Femur (tissue), 1 donor: ENCODE measurements around the gene LGI1.
"Not testable (repeated sequence)": the region's sequence is repeated elsewhere in the genome, so short reads cannot be mapped to it uniquely, and the experiment has no call there.

Experiments
- DNase-seq: peaks from one replicate; pipeline ENCODE4 v3.0.0-alpha.2; 2017

LGI1 gene

GRCh38 chr10:93807371-93807770, 49.6 kb downstream of the LGI1 start:
- no peak for DNase-seq

DNA sequence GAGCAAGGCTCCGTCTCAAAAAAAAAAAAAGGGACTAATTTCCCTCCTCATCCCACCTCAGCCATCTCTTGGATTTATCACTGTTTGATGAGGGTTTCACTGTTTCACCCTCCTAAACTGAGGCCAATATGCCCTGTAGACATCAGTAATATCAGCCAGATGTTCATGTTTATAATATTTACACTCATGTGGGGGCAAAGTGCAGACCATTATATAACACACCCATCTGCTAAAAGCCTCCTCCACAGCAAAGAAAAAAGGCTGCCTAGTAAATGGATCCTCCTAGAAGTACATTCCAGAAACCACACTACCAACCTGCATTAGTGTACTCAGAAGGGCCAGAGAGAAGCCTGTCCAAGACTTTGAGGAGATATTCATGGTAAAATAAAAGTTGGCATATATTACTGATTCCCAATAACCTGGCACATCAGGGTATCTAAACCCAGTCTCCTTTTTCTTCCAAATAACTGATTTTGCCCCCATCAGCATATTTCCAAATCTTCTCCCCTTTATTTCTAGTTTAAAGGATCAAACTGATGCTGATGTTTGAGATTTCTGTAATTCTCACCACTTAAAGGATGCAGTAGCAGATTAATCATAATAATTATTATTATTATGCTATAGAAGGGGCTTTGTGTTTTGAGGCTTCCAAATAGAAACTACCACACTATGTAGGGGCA, 55.1 kb downstream of the LGI1 start:
- no peak for DNase-seq

GRCh38 chr10:93813507-93814465, 56.0 kb downstream of the LGI1 start:
- DNase-seq = peak; percentile 52

DNA sequence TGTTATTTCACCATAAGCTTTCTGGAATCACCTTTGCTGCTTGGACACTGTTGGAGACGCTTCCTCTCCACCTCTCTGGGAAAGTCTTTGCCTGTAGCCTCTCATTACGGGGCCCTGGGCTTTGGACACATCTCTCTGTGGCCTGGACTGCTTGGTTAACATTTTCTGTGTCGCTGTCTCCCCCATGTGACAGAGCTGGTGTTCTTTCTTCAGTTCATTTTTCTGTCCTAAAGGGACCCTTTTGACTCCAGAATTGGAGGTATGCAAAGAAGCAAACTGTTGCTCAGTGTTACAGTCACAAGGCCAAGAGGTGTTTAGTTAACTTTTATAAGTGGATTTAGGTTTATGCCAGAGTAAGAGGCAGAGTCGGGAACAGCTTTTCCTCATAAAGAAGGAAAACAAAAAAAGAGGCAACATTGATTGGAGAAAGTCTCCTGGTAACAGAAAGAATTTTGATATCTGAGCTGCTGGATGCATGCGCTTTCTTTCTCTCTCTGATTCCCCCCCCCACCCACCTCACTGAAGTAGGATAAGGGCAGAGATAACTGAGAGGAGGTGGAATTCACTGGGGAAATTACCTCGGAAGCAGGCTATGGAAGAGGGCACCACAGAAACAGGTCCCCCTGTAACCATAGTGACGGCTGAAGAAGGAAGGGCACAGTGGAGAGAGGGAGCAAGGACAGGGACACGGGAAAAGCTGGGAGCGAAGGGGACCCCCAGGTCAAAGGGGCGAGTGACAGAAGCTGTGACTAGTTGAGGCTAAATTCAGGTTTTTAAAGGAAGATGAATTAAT, 57.8 kb downstream of the LGI1 start:
- DNase-seq = peak; percentile 47

- peak; percentile 78 for DNase-seq
Measured at GRCh38 chr10:93816123-93816747, 58.5 kb downstream of the LGI1 start.

DNA sequence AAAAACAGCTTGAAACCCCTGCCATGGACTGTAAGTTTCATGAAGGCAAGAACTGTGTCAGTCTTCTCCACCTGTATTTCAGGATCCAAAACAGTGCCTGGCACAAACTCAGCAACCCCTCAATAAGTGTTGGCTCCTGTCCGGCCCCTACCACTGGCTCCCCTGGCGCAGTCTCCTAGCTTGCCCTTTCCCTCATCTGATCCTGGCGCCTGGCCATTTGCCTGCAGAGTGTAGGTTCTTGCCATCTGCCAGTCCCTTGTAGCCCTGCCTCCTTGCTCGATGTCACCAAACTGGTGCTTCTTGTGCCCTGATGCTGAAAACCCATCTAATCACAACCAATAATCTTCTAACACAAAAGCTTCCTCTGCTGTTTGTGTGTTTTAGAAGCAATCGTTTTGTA, 60.4 kb downstream of the LGI1 start:
- no peak for DNase-seq

DNA sequence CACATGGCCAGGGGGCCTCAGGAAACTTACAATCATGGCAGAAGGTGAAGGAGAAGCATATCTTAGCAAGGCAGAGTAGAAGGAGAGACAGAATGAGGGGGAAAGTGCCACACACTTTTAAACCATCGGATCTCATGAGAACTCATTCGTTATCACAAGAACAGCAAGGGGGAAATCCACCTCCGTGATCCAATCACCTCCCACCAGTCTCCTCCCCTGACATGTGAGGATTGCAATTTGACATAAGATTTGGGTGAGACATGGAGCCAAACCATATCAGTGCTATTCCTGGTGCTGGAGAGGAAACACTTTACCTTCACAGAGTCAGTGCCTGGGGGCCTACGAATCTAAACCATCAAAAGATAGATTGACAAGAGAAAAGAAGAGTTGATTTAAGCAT, 61.8 kb downstream of the LGI1 start:
- no peak for DNase-seq

GRCh38 chr10:93820434-93820833, 62.7 kb downstream of the LGI1 start:
- no peak for DNase-seq

- no peak for DNase-seq
Measured at GRCh38 chr10:93821051-93821772, 63.5 kb downstream of the LGI1 start.

GRCh38 chr10:93826355-93826754, 68.6 kb downstream of the LGI1 start:
- DNase-seq = no peak

- no peak for DNase-seq
Measured at GRCh38 chr10:93827056-93827804, 69.5 kb downstream of the LGI1 start.

GRCh38 chr10:93831065-93831464, 73.3 kb downstream of the LGI1 start:
- DNase-seq = not testable (repeated sequence)

DNA sequence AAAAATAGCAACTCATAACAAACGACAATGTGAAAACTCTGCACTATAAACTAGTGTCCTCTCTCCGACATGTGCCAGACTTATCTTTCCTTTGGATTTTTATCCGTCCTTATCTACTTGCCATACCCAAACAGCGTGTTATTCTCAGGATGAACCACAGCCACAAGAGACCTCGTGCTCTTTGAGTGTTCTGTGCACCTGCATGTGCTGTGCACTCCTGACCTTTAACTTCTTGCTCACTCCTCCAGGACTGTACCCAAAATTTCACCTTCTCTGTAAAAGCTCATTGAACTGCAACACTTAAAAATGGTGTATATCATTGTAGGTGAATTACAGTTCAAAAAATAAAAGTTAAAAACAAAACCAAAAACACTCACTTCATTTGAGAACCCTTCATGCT, 78.0 kb downstream of the LGI1 start:
- no peak for DNase-seq

- DNase-seq = no peak
Measured at GRCh38 chr10:93837822-93838221, 80.1 kb downstream of the LGI1 start.

DNA sequence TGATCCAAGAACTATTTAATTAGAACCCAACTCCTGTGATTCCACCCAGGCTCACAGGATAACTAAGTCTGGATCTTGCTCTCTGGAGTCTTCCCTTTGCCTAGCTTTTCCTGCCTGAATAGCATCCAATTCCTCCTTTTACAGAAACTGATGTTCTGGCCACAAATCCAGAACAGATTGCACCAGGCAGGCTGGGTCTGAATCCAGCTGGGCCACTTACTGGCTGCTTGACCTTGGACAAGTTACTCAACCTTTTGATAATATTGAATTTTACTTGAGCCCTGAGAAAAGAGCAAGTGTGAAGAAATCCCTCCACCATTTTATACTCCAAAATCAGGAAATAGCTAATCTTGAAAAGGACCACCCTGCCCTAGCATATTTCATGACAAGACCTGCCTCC, 80.5 kb downstream of the LGI1 start:
- DNase-seq = no peak

- no peak for DNase-seq
Measured at GRCh38 chr10:93841961-93842360, 84.2 kb downstream of the LGI1 start.

DNA sequence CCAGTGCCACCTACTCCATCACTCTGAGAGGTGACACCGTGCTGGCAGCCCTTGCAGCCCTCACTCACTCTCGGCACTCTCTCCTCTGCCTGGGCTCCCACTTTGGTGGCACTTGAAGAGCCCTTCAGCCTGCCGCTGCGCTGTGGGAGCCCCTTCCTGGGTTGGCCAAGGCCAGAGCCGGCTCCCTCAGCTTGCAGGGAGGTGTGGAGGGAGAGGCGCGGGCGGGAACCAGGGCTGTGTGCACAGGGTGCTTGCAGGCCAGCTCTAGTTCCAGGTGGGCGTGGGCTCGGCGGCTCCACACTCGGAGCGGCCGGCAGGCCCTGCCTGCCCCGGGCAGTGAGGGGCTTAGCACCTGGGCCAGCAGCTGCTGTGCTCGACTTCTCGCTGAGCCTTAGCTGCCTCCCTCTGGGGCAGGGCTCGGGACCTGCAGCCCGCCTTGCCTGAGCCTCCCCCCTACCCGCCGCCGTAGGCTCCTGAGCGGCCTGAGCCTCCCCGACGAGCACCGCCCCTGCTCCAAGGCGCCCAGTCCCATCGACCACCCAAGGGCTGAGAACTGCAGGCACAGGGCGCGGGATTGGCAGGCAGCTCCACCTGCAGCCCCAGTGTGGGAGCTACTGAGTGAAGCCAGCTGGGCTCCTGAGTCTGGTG, 87.4 kb downstream of the LGI1 start:
- DNase-seq = no peak
